Epithelial cell of proximal tubule (primary cell): ENCODE data around the gene AQP2. TPM values are rescaled to one million over a fixed set of nuclear protein-coding genes. Genes with fewer than 3 reads are reported as not detected.
"Not testable (repeated sequence)": the region's sequence is repeated elsewhere in the genome, so short reads cannot be mapped to it uniquely, and the experiment has no call there.

Experiments
- DNase-seq: peaks from one replicate; pipeline ENCODE4 v3.0.0-alpha.2; 2011; ENCODE audit warnings: low read depth
- H3K4me3 ChIP-seq: 2 replicates; pipeline ENCODE4 v1.5.1; 2011; ENCODE audit warnings: low read depth, mild to moderate bottlenecking, low read length
- CTCF ChIP-seq: conservative IDR thresholded peaks from 2 replicates; pipeline ENCODE4 v1.5.1; 2012; ENCODE audit warnings: low read depth, mild to moderate bottlenecking, low read length
- total RNA-seq: library from RNA; depleted of rRNA; stranded (reverse); fragments of >200 nt; gene quantifications from 2 replicates; pipeline ENCODE4 v1.2.3, GENCODE V29; 2015

Gene AQP2
- total RNA-seq, 1 donor from 2014 or later, result not detected

GRCh38 chr12:49987625-49988303 is 37.2 kb downstream of the AQP2 start:
- no peak for TF ChIP-seq CTCF
- H3K4me3 ChIP-seq, result no peak overlapping the region
- no peak for DNase-seq

GRCh38 chr12:49989400-49989799 is 38.9 kb downstream of the AQP2 start:
- H3K4me3 ChIP-seq, DNase-seq: not testable (repeated sequence)

GRCh38 chr12:49990273-49990672 is 39.7 kb downstream of the AQP2 start:
- no peak for DNase-seq
- H3K4me3 ChIP-seq, result no peak overlapping the region
- TF ChIP-seq CTCF, result no peak

- peak; percentile 10 for TF ChIP-seq CTCF
- no peak for DNase-seq
- no peak overlapping the region for H3K4me3 ChIP-seq
These were observed 47.9 kb downstream of the AQP2 start for GRCh38 chr12:49998453-49998852.

- TF ChIP-seq CTCF, result no peak
- DNase-seq, result no peak
- H3K4me3 ChIP-seq, result no peak overlapping the region
These were observed 53.1 kb downstream of the AQP2 start for GRCh38 chr12:50003595-50003994.

- TF ChIP-seq CTCF, result no peak
- no peak overlapping the region for H3K4me3 ChIP-seq
- DNase-seq, result no peak
These were observed 54.2 kb downstream of the AQP2 start for GRCh38 chr12:50004696-50005095.

- DNase-seq, result no peak
- H3K4me3 ChIP-seq, result no peak overlapping the region
- TF ChIP-seq CTCF, result no peak
These were observed 54.6 kb downstream of the AQP2 start for GRCh38 chr12:50005175-50005574.
